C4-2B (cell line): ENCODE results near the gene UGT2A3.

Experiments used
- H3K27ac ChIP-seq: fragments of 450-650 bp; 2 replicates; pipeline ENCODE4 v1.5.1; 2017
- CTCF ChIP-seq: fragments of 450-650 bp; conservative IDR thresholded peaks from 2 replicates; pipeline ENCODE4 v1.5.1; 2017; ENCODE audit warnings: mild to moderate bottlenecking
- ZFX ChIP-seq: fragments of 450-650 bp; IDR thresholded peaks from 2 replicates; pipeline ENCODE4 v1.6.1; 2017

UGT2A3 gene

DNA sequence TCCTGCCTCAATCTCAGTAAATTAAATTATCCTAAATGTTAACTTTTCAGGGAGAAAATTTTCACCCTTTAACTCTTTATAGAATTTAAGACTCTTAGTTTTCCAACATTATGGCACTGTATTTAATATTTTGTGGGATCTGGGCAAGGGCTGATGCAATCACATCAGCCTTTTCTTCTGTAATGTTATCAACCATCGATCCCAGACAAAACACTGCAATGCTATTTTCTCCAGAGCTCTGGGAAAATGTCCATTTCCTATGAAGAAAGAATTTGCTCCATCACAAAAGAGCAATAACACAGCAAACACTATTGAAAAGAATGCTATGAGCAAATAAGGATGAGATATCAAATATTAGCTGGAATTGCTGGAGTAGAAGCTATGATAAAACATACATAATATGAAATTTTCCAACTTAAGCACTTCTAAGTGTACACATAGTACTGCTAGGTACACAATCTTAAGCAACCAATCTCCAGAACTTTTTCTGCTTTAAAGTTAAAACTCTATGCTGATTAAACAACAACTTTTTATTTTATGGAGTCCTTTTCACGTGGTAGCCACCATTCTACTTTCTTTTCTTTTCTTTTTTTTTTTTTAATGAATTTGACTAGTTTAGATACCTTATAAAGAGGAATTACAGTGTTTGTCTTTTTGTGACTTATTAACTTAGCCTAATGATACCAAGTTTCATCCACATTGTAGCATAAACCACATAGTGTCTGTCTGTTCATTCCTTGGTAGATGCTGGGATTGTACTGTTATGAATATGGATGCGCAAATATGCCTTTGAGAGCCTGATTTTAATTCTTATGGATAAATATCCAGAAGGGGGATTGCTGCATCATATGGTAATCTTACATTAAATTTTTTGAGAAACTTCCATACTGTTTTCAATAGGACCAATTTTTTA is 43.6 kb downstream of the UGT2A3 start:
- H3K27ac ChIP-seq, result no peak overlapping the region
- TF ChIP-seq ZFX (no peak), CTCF (no peak)

GRCh38 chr4:68907245-68907644 is 44.4 kb downstream of the UGT2A3 start:
- TF ChIP-seq CTCF, result no peak
- no peak for TF ChIP-seq ZFX
- peak overlapping the region; percentile 77 for H3K27ac ChIP-seq

GRCh38 chr4:68906780-68907137 is 44.8 kb downstream of the UGT2A3 start:
- TF ChIP-seq CTCF, result no peak
- TF ChIP-seq ZFX, result no peak
- peak overlapping the region; percentile 77 for H3K27ac ChIP-seq

DNA sequence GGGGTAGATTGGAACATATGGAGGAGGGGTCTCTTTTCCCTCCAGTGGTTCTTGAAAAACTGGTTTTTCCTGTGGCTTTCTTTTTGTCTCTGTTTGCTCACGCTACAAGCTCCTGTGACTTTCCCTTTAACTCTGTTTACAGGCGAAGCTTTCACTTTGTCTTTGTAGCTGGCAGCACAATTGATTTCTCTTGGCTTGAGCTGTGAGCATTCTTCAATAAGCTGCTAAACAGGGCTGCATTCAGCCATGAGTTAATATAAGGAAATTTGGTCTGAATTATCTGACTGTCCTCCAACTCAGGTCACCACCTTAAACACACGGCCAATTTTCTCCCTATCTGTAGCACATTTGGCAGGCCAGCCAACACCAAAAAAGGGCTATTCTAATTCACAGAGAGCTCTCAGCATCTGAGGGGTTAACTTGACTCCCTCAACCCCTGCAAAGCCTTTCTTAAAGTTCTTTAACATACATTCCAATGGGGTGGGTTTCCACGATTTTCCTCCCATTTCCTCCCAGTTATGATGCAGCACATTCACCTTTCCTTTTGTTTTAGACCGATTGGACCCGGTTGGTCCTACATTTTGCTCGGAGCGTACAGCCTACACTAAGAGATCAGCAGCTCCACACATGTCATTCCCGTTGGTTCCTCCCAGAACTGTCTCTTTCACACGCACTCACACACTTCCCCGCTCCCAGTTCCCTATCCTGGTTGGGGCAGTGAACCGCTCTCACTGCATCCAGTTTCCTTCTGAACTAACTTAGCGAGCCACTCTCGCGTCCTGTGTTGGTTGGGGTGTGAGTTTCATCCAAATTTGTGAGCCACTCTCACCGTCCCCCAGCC is 45.4 kb downstream of the UGT2A3 start:
- peak overlapping the region; percentile 77 for H3K27ac ChIP-seq

GRCh38 chr4:68905598-68905938 is 46.0 kb downstream of the UGT2A3 start:
- no peak for TF ChIP-seq CTCF
- TF ChIP-seq ZFX, result no peak
- peak overlapping the region; percentile 77 for H3K27ac ChIP-seq

More for the DNA sequence above, 45.4 kb downstream of the UGT2A3 start:
- TF ChIP-seq ZFX (no peak), CTCF (no peak)

- TF ChIP-seq ZFX (no peak), CTCF (peak; percentile 24)
- H3K27ac ChIP-seq, result peak overlapping the region; percentile 77
Measured at GRCh38 chr4:68904786-68905185, 46.8 kb downstream of the UGT2A3 start.

- H3K27ac ChIP-seq, result no peak overlapping the region
Measured at GRCh38 chr4:68896749-68897148, 54.9 kb downstream of the UGT2A3 start.

More at GRCh38 chr4:68896749-68897148, 54.9 kb downstream of the UGT2A3 start:
- TF ChIP-seq ZFX (no peak), CTCF (no peak)
